ES-I3 (cell line): ENCODE results near the gene SLCO4A1.

ENCODE experiments used
- H3K36me3 ChIP-seq: 2 replicates; pipeline ENCODE4 v1.6.1; 2013; ENCODE audit warnings: mild to moderate bottlenecking, low read length, control low read depth, moderate library complexity; ENCODE audit not compliant: insufficient read depth
- H3K4me1 ChIP-seq: 2 replicates; pipeline ENCODE4 v1.6.1; 2013; ENCODE audit warnings: mild to moderate bottlenecking, control low read depth, low read length; ENCODE audit not compliant: insufficient read depth
- H3K9ac ChIP-seq: 2 replicates; pipeline ENCODE4 v1.6.1; 2013; ENCODE audit warnings: low read depth, mild to moderate bottlenecking, low read length, moderate library complexity
- H3K9me3 ChIP-seq: 2 replicates; pipeline ENCODE4 v1.6.1; 2013; ENCODE audit warnings: mild to moderate bottlenecking, low read length, moderate library complexity; ENCODE audit not compliant: control insufficient read depth, insufficient read depth

The SLCO4A1 gene

GRCh38 chr20:62614085-62614960 is 28.0 kb upstream of the SLCO4A1 start:
- no peaks in the 10 kb centered on the region for H3K36me3 ChIP-seq
- no peak overlapping the region for H3K9ac ChIP-seq
- H3K9me3 ChIP-seq: no peaks in the 10 kb centered on the region; the same call in 1 of the 2 replicates
- peaks cover 5% of the 10 kb centered on the region; the same call in 1 of the 2 replicates for H3K4me1 ChIP-seq

GRCh38 chr20:62614961-62615680 is 27.2 kb upstream of the SLCO4A1 start:
- Histone ChIP-seq H3K9me3 (no peaks in the 10 kb centered on the region; the same call in 1 of the 2 replicates), H3K9ac (no peak overlapping the region), H3K36me3 (no peaks in the 10 kb centered on the region), H3K4me1 (peaks cover 5% of the 10 kb centered on the region; the same call in 1 of the 2 replicates)

- Histone ChIP-seq H3K36me3 (no peaks in the 10 kb centered on the region), H3K9ac (no peak overlapping the region), H3K9me3 (no peaks in the 10 kb centered on the region; the same call in 1 of the 2 replicates)
Observed at GRCh38 chr20:62615750-62616251, 26.5 kb upstream of the SLCO4A1 start.

GRCh38 chr20:62616728-62617621 is 25.3 kb upstream of the SLCO4A1 start:
- Histone ChIP-seq H3K4me1 (peaks cover 5% of the 10 kb centered on the region; the same call in 1 of the 2 replicates), H3K9me3 (no peaks in the 10 kb centered on the region), H3K36me3 (no peaks in the 10 kb centered on the region), H3K9ac (no peak overlapping the region)

More at GRCh38 chr20:62615750-62616251, 26.5 kb upstream of the SLCO4A1 start:
- H3K4me1 ChIP-seq: peaks cover 5% of the 10 kb centered on the region; the same call in 1 of the 2 replicates

- Histone ChIP-seq H3K9ac (no peak overlapping the region), H3K4me1 (peaks cover 10% of the 10 kb centered on the region; the same call in 1 of the 2 replicates), H3K36me3 (no peaks in the 10 kb centered on the region), H3K9me3 (no peaks in the 10 kb centered on the region)
Observed at GRCh38 chr20:62617711-62618483, 24.4 kb upstream of the SLCO4A1 start.

- Histone ChIP-seq H3K4me1 (peaks cover 19% of the 10 kb centered on the region), H3K9me3 (no peaks in the 10 kb centered on the region), H3K36me3 (no peaks in the 10 kb centered on the region), H3K9ac (no peak overlapping the region)
Observed at GRCh38 chr20:62618611-62619529, 23.4 kb upstream of the SLCO4A1 start.

- Histone ChIP-seq H3K9ac (no peak overlapping the region), H3K9me3 (no peaks in the 10 kb centered on the region), H3K4me1 (peaks cover 22% of the 10 kb centered on the region), H3K36me3 (no peaks in the 10 kb centered on the region)
Observed at GRCh38 chr20:62620625-62621024, 21.7 kb upstream of the SLCO4A1 start.

GRCh38 chr20:62621251-62622110 is 20.8 kb upstream of the SLCO4A1 start:
- H3K4me1 ChIP-seq: peaks cover 22% of the 10 kb centered on the region

GRCh38 chr20:62622178-62622876 is 20.0 kb upstream of the SLCO4A1 start:
- H3K9me3 ChIP-seq: no peaks in the 10 kb centered on the region
- H3K36me3 ChIP-seq: no peaks in the 10 kb centered on the region
- H3K9ac ChIP-seq: no peak overlapping the region
- peaks cover 22% of the 10 kb centered on the region for H3K4me1 ChIP-seq

More at GRCh38 chr20:62621251-62622110, 20.8 kb upstream of the SLCO4A1 start:
- Histone ChIP-seq H3K9me3 (no peaks in the 10 kb centered on the region), H3K36me3 (no peaks in the 10 kb centered on the region), H3K9ac (no peak overlapping the region)

GRCh38 chr20:62622877-62623487 is 19.3 kb upstream of the SLCO4A1 start:
- peaks cover 22% of the 10 kb centered on the region for H3K4me1 ChIP-seq

More at GRCh38 chr20:62622877-62623487, 19.3 kb upstream of the SLCO4A1 start:
- no peaks in the 10 kb centered on the region for H3K36me3 ChIP-seq
- peak overlapping the region; percentile 39; the same call in 1 of the 2 replicates for H3K9ac ChIP-seq
- H3K9me3 ChIP-seq: no peaks in the 10 kb centered on the region; the same call in 1 of the 2 replicates
